Right lobe of liver (tissue), 4 donors: ENCODE results near the gene ZNF774.

Source experiments
- CTCF ChIP-seq, 4 donors: fragments of 200-600 bp in 3 of 4; fragments of 450-650 bp in 1 of 4; IDR thresholded peaks; one replicate each; pipeline versions ENCODE4 v1.5.1 to v1.8.0; 2016 to 2022; ENCODE audit warnings: antibody characterized with exemption in 4 of 4, mild to moderate bottlenecking in 2 of 4
- POLR2A ChIP-seq: fragments of 450-650 bp; IDR thresholded peaks from one replicate; pipeline ENCODE4 v1.6.1; 2017; ENCODE audit warnings: antibody characterized with exemption, mild to moderate bottlenecking
- donor health status: DM: no; HTN: no; CAD: no.
- donor health status: DM: no; HTN: no; CAD: no.
- donor health status: DM: no; HTN: yes; CAD: no.

GRCh38 chr15:90307661-90308060 is 44.4 kb upstream of the ZNF774 start:
- TF ChIP-seq POLR2A: no peak
- no peak for TF ChIP-seq CTCF (IDR thresholded peaks at IDR 0.05)
